Kidney glomerular epithelial cell (primary cell): Measurements from ENCODE around the gene SPACA4.

Experiments used
- DNase-seq: peaks from one replicate; lab custom pipeline; 2025; lab: John Stamatoyannopoulos, UW

SPACA4 gene

GRCh38 chr19:48634424-48635262 lies 28.1 kb downstream of the SPACA4 start:
- peak; percentile 77 for DNase-seq

DNA sequence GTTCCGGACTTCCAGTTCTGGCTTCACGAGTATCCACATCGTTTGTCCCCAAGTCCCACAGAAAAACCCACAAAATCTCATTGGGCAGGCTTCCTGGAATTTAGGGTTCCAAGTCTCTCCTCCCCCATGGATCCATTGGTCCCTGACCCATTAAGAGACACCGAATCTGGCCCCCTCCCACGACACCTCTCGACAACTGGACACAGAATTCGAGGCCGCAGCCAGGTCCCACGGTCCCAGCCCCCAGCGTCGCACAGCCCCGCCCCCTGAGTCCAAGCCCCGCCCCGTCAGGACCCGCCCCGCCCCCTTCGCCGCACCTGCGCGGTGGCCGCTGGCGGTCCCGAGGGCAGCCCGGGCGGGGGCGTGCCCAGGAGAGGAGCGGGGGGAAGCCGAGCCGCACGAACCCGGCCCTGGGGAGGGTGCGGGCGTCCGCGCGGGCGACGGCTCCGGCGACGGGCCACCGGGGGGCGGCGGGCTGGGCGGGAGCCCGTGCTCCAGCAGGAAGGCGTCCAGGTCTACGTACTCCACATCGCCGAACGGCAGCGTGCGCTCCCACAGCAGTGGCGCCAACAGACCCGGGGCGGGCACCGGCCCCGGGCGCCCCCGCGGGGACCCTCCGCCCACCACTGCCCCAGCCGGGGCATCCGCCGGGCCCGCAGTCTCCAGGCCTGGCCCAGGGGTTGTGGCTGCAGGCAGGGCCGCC lies 28.9 kb downstream of the SPACA4 start:
- DNase-seq: no peak

DNA sequence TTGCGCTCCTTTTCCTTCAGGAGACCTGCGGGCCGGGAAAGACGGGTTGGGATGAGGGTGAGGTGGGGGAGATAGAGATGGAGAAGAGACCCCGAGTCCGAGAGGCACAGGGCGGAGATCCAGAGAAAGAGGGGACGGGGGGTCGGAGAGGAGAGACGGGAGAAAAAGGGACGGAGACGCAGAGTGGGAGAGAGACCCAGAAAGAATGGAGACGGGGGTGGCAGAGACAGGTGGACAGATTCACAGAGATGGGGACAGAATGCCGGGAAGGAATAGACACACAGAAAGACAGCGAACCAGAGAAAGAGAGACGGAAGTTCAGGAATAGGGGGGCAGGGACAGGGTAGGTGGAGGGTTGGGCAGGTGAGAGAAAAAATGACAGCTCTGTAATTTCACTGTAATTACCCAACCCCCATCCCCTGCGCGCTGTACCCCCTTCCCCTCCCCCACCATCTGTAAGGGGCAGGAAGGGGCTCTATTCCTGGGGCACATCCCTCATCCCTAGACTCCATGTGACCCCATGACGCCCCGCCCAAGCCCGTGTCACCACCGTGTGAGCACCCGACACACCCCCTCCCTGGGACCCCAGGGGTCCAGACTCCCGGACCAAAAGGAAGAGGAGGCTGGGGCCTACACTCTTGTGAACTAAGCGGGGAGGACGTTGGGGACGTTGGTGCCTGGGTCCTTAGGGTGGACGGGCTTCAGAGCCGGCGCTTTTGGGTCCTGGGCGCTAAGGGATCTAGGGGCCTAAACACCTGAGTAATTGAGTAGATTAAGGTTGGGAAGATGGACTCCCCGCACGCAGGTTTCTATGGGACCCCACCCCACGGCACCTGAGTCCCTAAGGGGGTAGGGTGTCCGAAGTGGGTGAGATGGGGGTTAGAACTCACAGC lies 29.7 kb downstream of the SPACA4 start:
- DNase-seq: no peak

DNA sequence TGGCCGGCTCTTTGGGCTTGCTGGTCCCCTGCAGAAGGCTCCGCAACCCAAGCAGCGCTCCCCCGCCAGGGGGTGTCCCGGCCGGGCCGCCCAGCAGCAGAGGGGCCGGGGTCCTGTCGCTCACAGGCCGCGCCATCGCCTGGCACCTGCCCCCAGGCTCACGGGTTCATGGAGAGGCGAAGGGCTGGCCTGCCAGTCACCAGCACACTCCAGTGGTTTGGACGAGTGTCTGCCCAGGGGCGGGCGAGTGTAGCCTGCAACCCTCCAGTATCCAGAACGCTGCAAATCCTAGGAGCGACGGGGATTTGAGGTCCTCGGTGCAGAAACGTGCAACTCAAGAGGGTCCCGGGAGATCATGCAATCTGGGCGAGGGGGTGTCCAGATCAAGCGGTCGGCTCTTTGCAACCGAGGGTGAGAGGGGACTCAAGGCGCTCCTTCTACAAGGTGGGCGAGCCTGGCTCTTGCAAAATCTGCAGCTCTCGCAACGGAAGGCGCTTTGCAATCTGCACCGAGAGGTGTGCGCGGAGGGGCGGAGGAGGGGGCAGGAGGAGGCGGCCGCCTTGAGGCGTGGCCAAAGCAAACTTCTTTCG lies 30.4 kb downstream of the SPACA4 start, which contains the start of gene DBP:
Gene DBP, minus strand, starts transcription at position 521 of the 590 bp plus-strand sequence. Its CDS starts 385 bp downstream, at position 136.
- peak; percentile 31 for DNase-seq

- peak; percentile 95 for DNase-seq
These were observed 31.0 kb downstream of the SPACA4 start for GRCh38 chr19:48637449-48637947.

DNA sequence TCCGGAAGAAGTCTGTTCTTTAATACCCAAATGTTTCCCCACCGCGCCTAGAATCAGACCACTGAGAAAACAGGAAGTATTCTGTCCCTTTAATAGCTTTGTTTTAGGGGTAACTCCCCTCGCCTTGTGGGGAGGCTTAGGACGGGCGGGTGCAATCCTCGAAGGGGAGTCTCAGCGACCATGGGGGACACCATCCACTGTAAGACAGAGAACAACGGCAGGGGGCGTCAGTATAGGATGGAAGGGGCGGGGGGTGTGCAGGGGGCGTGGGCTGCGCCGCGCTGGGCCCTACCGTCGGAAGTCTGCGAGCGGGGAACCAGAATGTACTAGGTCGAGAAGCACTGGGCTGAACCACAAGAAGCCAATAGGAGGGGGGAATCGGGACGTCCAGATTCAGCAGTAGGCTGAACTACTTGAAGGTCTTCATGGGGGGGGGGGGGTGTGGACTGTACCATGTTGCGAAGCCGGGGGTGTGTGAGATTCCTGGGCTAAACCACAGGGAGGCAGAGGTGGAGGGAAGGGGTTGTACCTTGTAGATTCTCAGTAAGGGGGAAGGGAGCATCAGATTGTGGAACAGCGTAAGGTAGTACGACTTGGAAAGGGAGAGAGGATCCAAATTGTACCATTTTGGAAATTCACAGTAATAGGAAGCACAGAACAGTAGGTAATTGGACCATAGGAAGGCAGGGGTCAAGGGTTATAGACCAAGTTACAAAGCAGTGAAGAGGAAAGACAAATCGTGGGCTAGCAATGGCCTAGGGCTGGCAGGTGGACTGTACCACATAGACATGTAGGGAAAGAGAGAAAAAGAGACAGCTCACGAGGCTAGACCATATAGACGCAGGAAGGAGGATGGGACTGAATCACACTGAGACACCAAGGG lies 31.6 kb downstream of the SPACA4 start:
- DNase-seq: peak; percentile 82

- DNase-seq: no peak
These were observed 32.4 kb downstream of the SPACA4 start for GRCh38 chr19:48638831-48639381.

DNA sequence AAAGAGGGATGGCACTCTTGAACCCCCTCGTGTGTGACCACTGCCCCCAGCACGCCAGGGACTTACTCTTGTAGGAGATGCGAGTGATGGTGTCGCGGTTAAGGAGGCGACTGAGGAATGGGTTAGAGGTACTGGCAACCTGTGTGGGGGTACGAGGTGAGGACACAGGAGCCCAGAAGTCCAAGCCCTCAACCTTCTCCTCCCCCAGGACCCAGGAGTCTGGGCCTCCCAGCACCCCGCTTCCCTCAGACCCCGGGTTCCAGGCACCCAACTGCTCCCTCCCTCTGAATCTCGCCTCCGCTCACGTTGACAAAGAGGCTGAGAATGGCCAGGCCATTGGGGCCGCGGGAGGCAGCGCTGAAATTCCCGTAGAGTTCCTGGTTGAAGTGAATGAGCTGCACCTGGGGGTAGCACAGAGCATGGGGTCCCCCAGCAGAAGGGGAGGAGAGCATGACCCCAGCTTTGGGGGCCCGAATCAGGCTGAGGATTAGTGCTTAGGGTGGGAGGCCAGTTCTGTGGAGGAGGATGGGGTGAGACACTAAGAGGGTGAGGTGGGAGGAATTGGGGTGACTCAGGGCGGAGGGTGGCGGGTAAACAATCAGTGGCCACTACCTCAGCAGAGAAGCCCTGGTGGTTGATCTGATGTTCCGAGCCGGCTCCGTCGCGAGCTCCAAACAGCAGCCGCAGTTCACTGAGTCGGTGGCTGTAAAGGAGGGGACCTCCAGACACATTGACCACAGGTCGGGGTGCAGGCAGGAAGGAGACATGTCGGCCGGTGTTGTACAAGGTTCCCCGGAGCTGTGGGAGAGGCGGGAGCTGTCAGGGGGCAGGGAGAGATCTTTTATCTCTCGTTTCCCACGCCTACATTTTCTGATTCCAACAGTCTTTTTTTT lies 33.2 kb downstream of the SPACA4 start:
- DNase-seq: no peak

GRCh38 chr19:48641850-48642249 lies 35.3 kb downstream of the SPACA4 start:
- no peak for DNase-seq

DNA sequence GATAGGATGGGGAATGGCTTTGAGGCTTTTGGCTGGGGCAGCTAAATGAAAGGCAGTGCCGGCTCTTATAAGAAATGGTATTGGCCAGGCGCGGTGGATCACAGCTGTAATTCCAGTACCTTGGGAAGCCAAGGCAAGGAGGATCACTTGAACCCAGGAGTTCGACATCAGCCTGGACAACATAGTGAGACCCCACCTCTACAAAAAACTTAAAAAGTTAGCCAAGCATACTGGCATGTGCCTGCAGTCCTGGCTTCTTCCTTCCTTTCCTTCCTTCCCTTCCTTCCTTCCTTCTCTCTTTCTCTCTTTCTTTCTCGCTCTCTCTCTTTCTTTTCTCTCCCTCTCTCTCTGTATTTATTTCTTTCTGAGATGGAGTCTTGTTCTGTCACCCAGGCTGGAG lies 36.3 kb downstream of the SPACA4 start:
- no peak for DNase-seq

DNA sequence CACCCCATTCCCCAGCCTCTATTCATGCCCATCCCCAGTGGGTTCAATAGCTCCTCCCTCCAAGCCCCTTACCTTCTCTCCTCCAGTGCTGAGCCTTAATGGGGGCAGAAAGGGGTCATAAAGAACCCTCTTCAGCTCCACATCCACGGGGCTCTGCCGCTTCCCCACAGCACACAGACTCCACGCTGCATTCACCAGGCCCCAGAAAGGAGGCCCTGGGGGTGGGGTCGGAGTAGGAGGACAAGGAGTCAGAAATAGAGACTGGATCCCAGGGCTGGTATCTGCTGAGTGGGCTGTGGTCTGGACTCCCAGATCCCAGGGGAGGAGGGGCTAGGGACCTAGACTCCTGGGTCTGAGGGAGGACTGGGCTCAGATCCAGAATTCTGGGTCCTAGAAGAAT lies 37.8 kb downstream of the SPACA4 start:
- DNase-seq: no peak

DNA sequence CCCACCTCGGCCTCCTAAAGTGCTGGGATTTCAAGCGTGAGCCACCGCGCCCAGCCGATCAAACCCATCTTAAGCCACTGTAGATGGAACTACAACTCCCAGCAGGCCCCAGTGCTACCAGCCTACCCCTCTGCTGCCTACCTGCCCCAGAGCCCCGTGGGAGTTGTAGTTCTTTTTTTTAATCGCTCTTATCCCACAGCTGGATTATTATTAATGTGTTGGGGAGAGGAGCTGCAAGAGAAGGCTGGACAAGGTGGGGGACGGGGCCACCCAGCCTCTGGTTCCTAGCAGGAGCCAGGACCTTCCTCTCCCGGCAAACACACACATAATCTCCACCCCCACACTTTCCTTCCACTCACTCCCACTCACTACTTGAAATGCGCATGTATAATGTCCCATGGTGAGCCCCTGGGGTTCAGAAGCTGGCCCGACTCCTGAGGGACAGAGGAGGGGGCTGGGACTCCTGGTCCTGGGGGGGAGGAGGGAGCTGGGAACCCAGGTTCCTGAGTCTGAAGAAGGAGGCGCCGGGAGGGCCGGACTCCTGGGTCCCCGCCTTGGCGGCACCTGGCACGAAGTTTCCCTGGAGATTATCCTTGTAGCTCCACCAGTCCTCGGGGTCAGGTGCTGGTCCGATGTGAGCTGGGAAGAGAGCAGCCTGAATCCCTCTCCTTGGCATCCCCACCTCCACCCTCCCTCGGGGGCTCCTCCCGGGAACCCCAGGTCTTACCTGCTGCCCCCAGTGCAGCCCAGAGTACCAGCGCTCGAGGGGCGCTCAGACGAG lies 38.5 kb downstream of the SPACA4 start:
- peak; percentile 42 for DNase-seq

- DNase-seq: no peak
These were observed 39.1 kb downstream of the SPACA4 start for GRCh38 chr19:48645620-48646000.

DNA sequence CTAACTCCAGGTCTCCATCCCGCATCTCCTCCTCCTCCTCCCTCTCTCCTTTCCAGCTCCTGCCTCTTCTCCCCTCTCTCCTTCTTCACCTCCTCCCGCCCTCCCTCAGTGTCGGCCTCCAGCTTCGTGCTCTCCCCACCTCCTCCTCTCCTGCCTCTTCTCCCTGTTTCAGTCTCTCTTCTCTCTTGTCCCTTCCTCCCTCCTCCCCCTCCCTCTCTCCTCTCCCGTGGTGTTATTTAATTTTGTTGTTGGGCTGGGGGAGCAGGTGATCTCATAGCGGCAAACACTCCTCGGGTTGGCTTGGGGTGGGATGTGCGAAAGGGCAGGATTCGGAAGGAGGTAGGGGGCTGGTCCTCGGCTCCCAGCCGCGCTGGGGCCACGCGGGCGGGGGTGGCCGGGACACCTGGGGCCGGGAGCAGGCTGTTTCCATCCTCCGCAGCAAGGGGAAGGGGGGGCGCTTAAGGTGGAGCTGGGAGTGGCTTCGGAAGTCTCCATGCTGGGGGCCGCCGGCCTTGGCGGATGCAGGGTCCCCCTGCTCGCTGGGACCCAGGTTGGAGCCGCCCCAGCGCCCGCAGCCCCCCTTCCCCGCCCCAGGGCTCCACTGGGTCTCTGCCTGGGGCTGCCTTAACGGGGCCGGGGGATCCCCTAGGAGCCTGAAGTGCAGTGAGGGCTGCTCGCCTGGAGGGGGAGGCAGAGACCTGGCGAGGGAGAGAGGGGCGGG lies 39.6 kb downstream of the SPACA4 start, which contains the start of gene CA11:
Gene CA11, minus strand, starts transcription at position 187 of the 721 bp plus-strand sequence. CDS start 555 bp downstream, outside the sequence.
- peak; percentile 76 for DNase-seq

GRCh38 chr19:48646722-48647216 lies 40.2 kb downstream of the SPACA4 start:
- no peak for DNase-seq

DNA sequence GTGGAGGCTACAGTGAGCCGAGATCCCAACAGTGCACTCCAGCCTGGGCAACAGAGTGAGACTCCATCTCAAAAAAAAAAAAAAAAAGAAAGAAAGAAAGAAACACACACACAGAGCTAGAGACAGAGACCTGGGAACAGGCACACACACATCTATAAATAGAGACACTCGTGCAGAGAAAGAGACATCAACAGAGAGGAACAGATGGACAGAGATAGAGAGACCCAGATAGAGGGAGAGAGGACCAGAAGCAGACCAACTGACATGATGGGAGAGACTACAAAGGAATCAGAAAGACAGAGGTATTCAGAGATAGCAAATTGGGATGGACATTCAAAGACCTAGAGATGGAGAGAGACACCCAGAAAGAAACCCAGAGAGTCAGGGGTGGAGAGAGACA lies 41.6 kb downstream of the SPACA4 start:
- DNase-seq: no peak

DNA sequence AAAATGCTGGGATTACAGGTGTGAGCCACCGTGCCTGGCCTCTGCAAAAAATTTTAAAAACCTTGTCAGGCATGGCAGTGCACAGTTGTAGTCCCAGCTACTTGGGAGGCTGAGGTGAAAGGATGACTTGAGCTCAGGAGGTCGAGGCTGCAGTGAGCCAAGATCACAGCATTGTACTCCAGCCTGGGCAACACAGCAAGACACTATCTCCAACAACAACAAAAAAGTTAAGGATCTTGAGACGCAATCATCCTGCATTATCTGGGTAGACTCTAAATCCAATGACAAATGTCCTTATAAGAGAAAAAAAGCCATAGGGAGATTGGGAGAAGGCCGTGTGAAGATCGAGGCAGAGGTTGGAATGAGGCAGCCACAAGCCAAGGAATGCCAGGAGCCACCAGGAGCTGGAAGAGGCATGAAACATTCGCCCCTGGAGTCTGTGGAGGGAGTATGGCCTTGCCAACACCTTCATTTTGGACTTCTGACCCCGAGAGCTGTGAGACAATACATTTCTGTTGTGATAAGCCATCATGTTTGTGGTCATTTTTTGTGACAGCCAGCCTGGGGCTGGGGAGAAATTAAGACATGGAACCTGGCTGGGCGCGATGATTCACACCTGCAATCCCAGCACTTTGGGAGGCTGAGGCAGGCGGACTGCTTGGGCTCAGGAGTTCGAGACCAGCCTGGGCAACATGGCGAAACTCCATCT lies 44.6 kb downstream of the SPACA4 start:
- no peak for DNase-seq
